T-cell (primary cell): ENCODE data around the gene TMEM164. TPM values are rescaled to one million over a fixed set of nuclear protein-coding genes. Genes with fewer than 3 reads are reported as not detected.
A peak's percentile ranks its signal among the peaks of the same experiment; 100 is the strongest.

ENCODE experiments used
- ATAC-seq, 4 experiments: fragments of 200-7000 bp in 3 of 4; fragments of 150-1000 bp in 1 of 4; cut with Tn5 transposase; replicated peaks in 1 of 4; 1 replicate in 3 of 4; 2 replicates in 1 of 4; pipeline ENCODE4 v1.10.0; 2021; ENCODE audit warnings: moderate library complexity in 3 of 4, mild to moderate bottlenecking in 2 of 4, moderate number of reproducible peaks in 1 of 4
- CTCF ChIA-PET, 2 donors: fragments of 300-600 bp; sonication (Branson Sonifier 250); formaldehyde crosslinking; loops; one replicate each; lab custom pipeline; 2022; ENCODE audit warnings: antibody characterized with exemption in 2 of 2; lab: Charles Lee
- POLR2A ChIA-PET, 2 donors: fragments of 300-600 bp; sonication (Branson Sonifier 250); formaldehyde crosslinking; loops; one replicate each; lab custom pipeline; 2022; ENCODE audit warnings: antibody characterized with exemption in 2 of 2; lab: Charles Lee
- DNase-seq, 35 experiments: peaks; one replicate each; pipeline versions ENCODE4 v3.0.0 to v3.0.0-alpha.2; 2013 to 2023
- H3K27ac ChIP-seq: one replicate; pipeline ENCODE4 v1.5.1; 2013; ENCODE audit warnings: low read length
- H3K27me3 ChIP-seq, 2 experiments: replicated peaks in 1 of 2; 1 replicate in 1 of 2; 2 replicates in 1 of 2; pipeline versions ENCODE4 v1.6.1 to v1.7.0; 2013; ENCODE audit warnings: low read length in 1 of 2, mixed read lengths in 1 of 2; ENCODE audit not compliant: control insufficient read depth in 2 of 2, insufficient read depth in 2 of 2; ENCODE audit errors: extremely low read depth in 1 of 2
- H3K36me3 ChIP-seq, 2 donors: 1 replicate in 1 of 2; 2 replicates in 1 of 2; pipeline versions ENCODE4 v1.6.1 to v1.7.0; 2013; ENCODE audit warnings: low read length in 1 of 2; ENCODE audit not compliant: control insufficient read depth in 2 of 2, insufficient read depth in 1 of 2; ENCODE audit errors: extremely low read depth in 1 of 2
- H3K4me1 ChIP-seq, 2 experiments: 1 replicate in 1 of 2; 2 replicates in 1 of 2; pipeline versions ENCODE4 v1.6.1 to v1.7.0; 2013; ENCODE audit warnings: low read length in 2 of 2, mixed read lengths in 1 of 2; ENCODE audit not compliant: insufficient read depth in 2 of 2, control insufficient read depth in 1 of 2; ENCODE audit errors: extremely low read depth in 1 of 2
- H3K4me3 ChIP-seq, 2 donors: 1 replicate in 1 of 2; 2 replicates in 1 of 2; pipeline versions ENCODE4 v1.5.1 to v1.7.0; 2013; ENCODE audit warnings: mild to moderate bottlenecking in 2 of 2, low read length in 1 of 2, moderate library complexity in 1 of 2; ENCODE audit not compliant: control insufficient read depth in 1 of 2; ENCODE audit errors: extremely low read depth in 1 of 2
- H3K9me3 ChIP-seq: 2 replicates; pipeline ENCODE4 v1.7.0; 2013
- H3K27ac Mint-ChIP-seq, 2 donors: one replicate each; pipeline ENCODE4 v1.8.0; 2020 to 2021; ENCODE audit warnings: mild to moderate bottlenecking in 2 of 2, mixed read lengths in 2 of 2
- H3K27me3 Mint-ChIP-seq, 2 donors: one replicate each; pipeline ENCODE4 v1.8.0; 2021 to 2022; ENCODE audit warnings: mixed read lengths in 2 of 2
- H3K36me3 Mint-ChIP-seq: one replicate; pipeline ENCODE4 v1.8.0; 2021; ENCODE audit warnings: mixed read lengths
- H3K4me1 Mint-ChIP-seq, 3 donors: one replicate each; pipeline ENCODE4 v1.8.0; 2020 to 2022; ENCODE audit warnings: mixed read lengths in 3 of 3, mild to moderate bottlenecking in 1 of 3
- H3K4me3 Mint-ChIP-seq, 3 donors: one replicate each; pipeline ENCODE4 v1.8.0; 2020 to 2022; ENCODE audit warnings: mild to moderate bottlenecking in 3 of 3, mixed read lengths in 3 of 3, moderate library complexity in 3 of 3
- H3K9me3 Mint-ChIP-seq, 3 donors: one replicate each; pipeline ENCODE4 v1.8.0; 2020 to 2022; ENCODE audit warnings: mixed read lengths in 3 of 3
- WGBS: methylation state at CpG from one replicate; pipeline ENCODE4 v1.1.5; 2013; ENCODE audit warnings: missing lambda C conversion rate; ENCODE audit not compliant: insufficient coverage; 5-methylcytosine and 5-hydroxymethylcytosine counted together
- total RNA-seq, 35 experiments: library from RNA in 6 of 35; stranded (reverse) in 6 of 35; fragments of 120-200 nt in 1 of 35; gene quantifications; one replicate each; pipeline versions ENCODE4 v1.2.1 to v1.2.4 and lab custom pipeline; 2013 to 2026

TMEM164 gene
- total RNA-seq, 5 donors from 2014 or later (not counting 1 experiment from before 2014, with no cell fraction given) = 16.9 to 20.6 (median 19.8) TPM

- Mint-ChIP-seq H3K27me3 (no peaks in the 10 kb centered on the region), H3K4me1 (peaks cover 13 to 32% (median 29%) of the 10 kb centered on the region in 3 donors), H3K36me3 (peaks cover 11% of the 10 kb centered on the region), H3K9me3 (no peaks in the 10 kb centered on the region), H3K27ac (peak overlapping the region in 1 of 2 donors; percentile 16), H3K4me3 (no peak overlapping the region)
- H3K4me3 ChIP-seq = no peak overlapping the region
- no peaks in the 10 kb centered on the region for H3K27me3 ChIP-seq
- 100% methylated on average over 1 of the region's 4 CpGs for WGBS
- no peaks in the 10 kb centered on the region for H3K36me3 ChIP-seq
- DNase-seq (no peak), ATAC-seq (no peak)
- CTCF ChIA-PET = no interaction called here
- no peaks in the 10 kb centered on the region for H3K9me3 ChIP-seq
- peaks cover 0 to 6% of the 10 kb centered on the region in 2 experiments for H3K4me1 ChIP-seq
- POLR2A ChIA-PET = no interaction called here
- no peak overlapping the region for H3K27ac ChIP-seq
Observed at GRCh38 chrX:110087485-110088356, 84.8 kb downstream of the TMEM164 start.

GRCh38 chrX:110089656-110090403, 86.9 kb downstream of the TMEM164 start:
- Mint-ChIP-seq H3K27me3 (peaks cover 0 to 7% of the 10 kb centered on the region in 2 donors), H3K4me3 (no peak overlapping the region), H3K36me3 (peaks cover 18% of the 10 kb centered on the region), H3K27ac (no peak overlapping the region), H3K9me3 (no peaks in the 10 kb centered on the region), H3K4me1 (peaks cover 13 to 32% (median 31%) of the 10 kb centered on the region in 3 donors)
- no peak for ATAC-seq
- CTCF ChIA-PET = no interaction called here
- Histone ChIP-seq H3K4me3 (no peak overlapping the region), H3K36me3 (no peaks in the 10 kb centered on the region), H3K27ac (no peak overlapping the region), H3K4me1 (peaks cover 0 to 6% of the 10 kb centered on the region in 2 experiments), H3K9me3 (no peaks in the 10 kb centered on the region), H3K27me3 (no peaks in the 10 kb centered on the region)
- POLR2A ChIA-PET = no interaction called here
- DNase-seq = peak in 2 of 35 experiments; percentile 1 to 22
- WGBS = no CpG with 5 or more reads among the region's 6 CpGs

- no peak overlapping the region for H3K27ac Mint-ChIP-seq
- H3K4me1 Mint-ChIP-seq = peaks cover 0 to 4% (median under 1%) of the 10 kb centered on the region in 3 donors
- Histone ChIP-seq H3K4me1 (no peaks in the 10 kb centered on the region), H3K27me3 (no peaks in the 10 kb centered on the region), H3K4me3 (no peak overlapping the region), H3K9me3 (no peaks in the 10 kb centered on the region), H3K36me3 (no peaks in the 10 kb centered on the region), H3K27ac (no peak overlapping the region)
- peaks cover 30% of the 10 kb centered on the region for H3K36me3 Mint-ChIP-seq
- no peak overlapping the region for H3K4me3 Mint-ChIP-seq
- no peaks in the 10 kb centered on the region for H3K9me3 Mint-ChIP-seq
- H3K27me3 Mint-ChIP-seq = peaks cover 0 to 10% of the 10 kb centered on the region in 2 donors
- POLR2A ChIA-PET = no interaction called here
- no peak for ATAC-seq
- CTCF ChIA-PET = no interaction called here
- no peak for DNase-seq
Observed at GRCh38 chrX:110097920-110098319, 95.0 kb downstream of the TMEM164 start.

- no peaks in the 10 kb centered on the region for H3K36me3 ChIP-seq
- no peaks in the 10 kb centered on the region for H3K4me1 Mint-ChIP-seq
- no peaks in the 10 kb centered on the region for H3K4me1 ChIP-seq
- no peak overlapping the region for H3K4me3 ChIP-seq
- POLR2A ChIA-PET = no interaction called here
- no peak overlapping the region for H3K27ac Mint-ChIP-seq
- WGBS = no CpG with 5 or more reads among the region's 1 CpG
- peaks cover 16% of the 10 kb centered on the region for H3K36me3 Mint-ChIP-seq
- CTCF ChIA-PET = no interaction called here
- ATAC-seq (no peak), DNase-seq (no peak)
- no peaks in the 10 kb centered on the region for H3K27me3 Mint-ChIP-seq
- H3K27ac ChIP-seq = no peak overlapping the region
- no peak overlapping the region for H3K4me3 Mint-ChIP-seq
- H3K9me3 ChIP-seq = no peaks in the 10 kb centered on the region
- no peaks in the 10 kb centered on the region for H3K9me3 Mint-ChIP-seq
- H3K27me3 ChIP-seq = no peaks in the 10 kb centered on the region
Observed at GRCh38 chrX:110103344-110103743, 100.4 kb downstream of the TMEM164 start.

- H3K4me1 ChIP-seq = no peaks in the 10 kb centered on the region
- no peaks in the 10 kb centered on the region for H3K4me1 Mint-ChIP-seq
- H3K9me3 ChIP-seq = no peaks in the 10 kb centered on the region
- CTCF ChIA-PET = no interaction called here
- POLR2A ChIA-PET = no interaction called here
- H3K4me3 Mint-ChIP-seq = no peak overlapping the region
- no peaks in the 10 kb centered on the region for H3K27me3 Mint-ChIP-seq
- no peaks in the 10 kb centered on the region for H3K9me3 Mint-ChIP-seq
- no peak for ATAC-seq
- no peaks in the 10 kb centered on the region for H3K36me3 ChIP-seq
- H3K27ac Mint-ChIP-seq = no peak overlapping the region
- no peak overlapping the region for H3K4me3 ChIP-seq
- H3K36me3 Mint-ChIP-seq = peaks cover 18% of the 10 kb centered on the region
- WGBS = no CpG with 5 or more reads among the region's 3 CpGs
- H3K27me3 ChIP-seq = no peaks in the 10 kb centered on the region
- H3K27ac ChIP-seq = no peak overlapping the region
- DNase-seq = no peak
Observed at GRCh38 chrX:110104078-110104477, 101.2 kb downstream of the TMEM164 start.

- no peak overlapping the region for H3K27ac Mint-ChIP-seq
- no peak overlapping the region for H3K4me3 Mint-ChIP-seq
- no peaks in the 10 kb centered on the region for H3K9me3 Mint-ChIP-seq
- no peaks in the 10 kb centered on the region for H3K9me3 ChIP-seq
- H3K4me1 Mint-ChIP-seq = no peaks in the 10 kb centered on the region
- H3K36me3 ChIP-seq = peaks cover 0 to 2% of the 10 kb centered on the region in 2 donors
- ChIA-PET POLR2A (no interaction called here), CTCF (interaction anchor here in 1 of 2 donors (0.6 kb wide), 1 partner anchor 38 kb away, joined by 3 read pairs; no protein-coding TSS in a partner anchor)
- peaks cover 15% of the 10 kb centered on the region for H3K36me3 Mint-ChIP-seq
- WGBS = no CpG with 5 or more reads among the region's 3 CpGs
- no peaks in the 10 kb centered on the region for H3K27me3 ChIP-seq
- no peaks in the 10 kb centered on the region for H3K27me3 Mint-ChIP-seq
- no peak overlapping the region for H3K27ac ChIP-seq
- ATAC-seq (no peak), DNase-seq (no peak)
- no peak overlapping the region for H3K4me3 ChIP-seq
- H3K4me1 ChIP-seq = no peaks in the 10 kb centered on the region
Observed at GRCh38 chrX:110108381-110108821, 105.5 kb downstream of the TMEM164 start.
